ENCODE data around the gene GREM2. TPM values are rescaled to one million over a fixed set of nuclear protein-coding genes. Genes with fewer than 3 reads are reported as not detected.

Gene GREM2
- total RNA-seq, 2 donors from 2014 or later, result 7.8 to 10.9 TPM

DNA sequence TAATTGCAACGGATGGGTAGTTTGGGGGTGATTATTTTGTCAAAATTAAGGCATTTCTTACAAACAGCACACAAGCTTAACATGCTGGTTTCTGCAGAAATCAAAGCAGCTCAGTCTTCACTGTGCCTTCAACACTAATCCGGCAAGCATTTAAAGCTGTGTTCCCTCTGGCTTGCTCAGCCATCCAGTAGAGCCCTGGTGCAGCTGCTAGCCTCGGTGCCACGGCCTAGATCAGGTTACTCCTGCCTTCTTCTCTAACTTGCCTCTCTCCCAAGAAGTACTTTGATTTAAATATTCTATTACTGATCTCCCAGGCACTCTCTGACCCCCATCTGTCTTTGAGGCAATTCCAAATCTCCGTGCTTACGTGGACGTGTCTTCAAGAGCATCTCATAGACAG lies 85.6 kb downstream of the GREM2 start:
- H3K27me3 ChIP-seq (ENCODE audit: control insufficient read depth, insufficient read depth, low read length, poor library complexity, severe bottlenecking), result no peaks in the 10 kb centered on the region
- H3K4me3 ChIP-seq (ENCODE audit: low read length), result peak overlapping the region; percentile 44
- H3K27me3 Mint-ChIP-seq (ENCODE audit: insufficient read depth), result no peaks in the 10 kb centered on the region
- H3K9me3 Mint-ChIP-seq, result no peaks in the 10 kb centered on the region
- no peak overlapping the region for H3K9ac ChIP-seq (ENCODE audit: extremely low read depth, low read length, poor library complexity, severe bottlenecking)
- peaks cover 47% of the 10 kb centered on the region for H3K4me1 Mint-ChIP-seq
- WGBS, 2 experiments (ENCODE audit: insufficient coverage in 1 of 2, insufficient read length in 1 of 2), result 81 to 93% methylated on average over 6 to 7 of the region's 7 CpGs
- TF ChIP-seq, protein P1, sequence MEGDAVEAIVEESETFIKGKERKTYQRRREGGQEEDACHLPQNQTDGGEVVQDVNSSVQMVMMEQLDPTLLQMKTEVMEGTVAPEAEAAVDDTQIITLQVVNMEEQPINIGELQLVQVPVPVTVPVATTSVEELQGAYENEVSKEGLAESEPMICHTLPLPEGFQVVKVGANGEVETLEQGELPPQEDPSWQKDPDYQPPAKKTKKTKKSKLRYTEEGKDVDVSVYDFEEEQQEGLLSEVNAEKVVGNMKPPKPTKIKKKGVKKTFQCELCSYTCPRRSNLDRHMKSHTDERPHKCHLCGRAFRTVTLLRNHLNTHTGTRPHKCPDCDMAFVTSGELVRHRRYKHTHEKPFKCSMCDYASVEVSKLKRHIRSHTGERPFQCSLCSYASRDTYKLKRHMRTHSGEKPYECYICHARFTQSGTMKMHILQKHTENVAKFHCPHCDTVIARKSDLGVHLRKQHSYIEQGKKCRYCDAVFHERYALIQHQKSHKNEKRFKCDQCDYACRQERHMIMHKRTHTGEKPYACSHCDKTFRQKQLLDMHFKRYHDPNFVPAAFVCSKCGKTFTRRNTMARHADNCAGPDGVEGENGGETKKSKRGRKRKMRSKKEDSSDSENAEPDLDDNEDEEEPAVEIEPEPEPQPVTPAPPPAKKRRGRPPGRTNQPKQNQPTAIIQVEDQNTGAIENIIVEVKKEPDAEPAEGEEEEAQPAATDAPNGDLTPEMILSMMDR (conservative IDR thresholded peaks at IDR 0.05), result no peak
- H3K27ac ChIP-seq (ENCODE audit: low read depth, low read length), result no peak overlapping the region
- H3K36me3 Mint-ChIP-seq (ENCODE audit: low read depth), result peaks cover 3% of the 10 kb centered on the region
- H3K27ac Mint-ChIP-seq, result no peak overlapping the region
- peaks cover 19% of the 10 kb centered on the region for H3K36me3 ChIP-seq (ENCODE audit: control insufficient read depth, insufficient read depth, low read length)
- DNase-seq, result no peak
- H3K4me3 Mint-ChIP-seq, result no peak overlapping the region
- no peaks in the 10 kb centered on the region for H3K9me3 ChIP-seq (ENCODE audit: control insufficient read depth, low read length)
- peaks cover 19% of the 10 kb centered on the region for H3K4me1 ChIP-seq (ENCODE audit: control insufficient read depth, insufficient read depth, low read length)

DNA sequence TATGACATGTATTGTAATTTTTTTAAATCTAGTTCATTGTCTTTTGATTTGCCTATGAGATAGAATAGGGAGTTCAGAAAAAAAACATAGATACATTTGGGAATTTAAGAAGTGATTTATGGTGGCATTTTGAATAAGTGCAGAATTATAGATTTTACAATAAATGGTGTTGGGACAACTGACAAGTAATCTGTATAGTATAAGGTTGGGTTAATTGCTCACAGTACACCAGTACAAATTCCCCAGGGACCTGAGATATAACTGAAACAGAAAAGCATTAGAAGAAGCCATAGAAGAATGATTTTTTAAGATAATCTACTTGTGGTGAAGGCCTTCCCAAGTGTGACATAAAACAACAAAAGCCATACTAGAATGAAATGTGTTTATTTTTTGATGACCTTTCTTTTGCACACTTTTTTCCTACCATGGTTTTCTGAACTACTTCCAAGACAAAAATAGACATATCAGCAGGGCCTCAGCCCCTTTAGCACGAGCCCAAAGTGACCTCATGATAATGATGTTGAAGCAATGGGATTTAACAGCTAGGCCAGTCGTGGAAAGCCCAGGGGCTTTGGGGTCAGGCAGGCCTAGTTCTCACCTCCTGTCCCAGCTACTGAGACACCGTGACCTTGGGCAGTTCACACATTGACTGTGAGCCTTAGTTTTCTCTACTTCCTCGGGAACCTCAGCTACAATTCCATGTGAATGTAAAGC lies 87.4 kb downstream of the GREM2 start:
- WGBS, 2 experiments (ENCODE audit: insufficient coverage in 1 of 2, insufficient read length in 1 of 2), result 92 to 100% methylated on average over 3 to 4 of the region's 4 CpGs
- Histone ChIP-seq H3K27me3 (ENCODE audit: control insufficient read depth, insufficient read depth, low read length, poor library complexity, severe bottlenecking) (no peaks in the 10 kb centered on the region), H3K9me3 (ENCODE audit: control insufficient read depth, low read length) (no peaks in the 10 kb centered on the region), H3K4me1 (ENCODE audit: control insufficient read depth, insufficient read depth, low read length) (peaks cover 19% of the 10 kb centered on the region), H3K9ac (ENCODE audit: extremely low read depth, low read length, poor library complexity, severe bottlenecking) (no peak overlapping the region), H3K4me3 (ENCODE audit: low read length) (no peak overlapping the region), H3K27ac (ENCODE audit: low read depth, low read length) (no peak overlapping the region), H3K36me3 (ENCODE audit: control insufficient read depth, insufficient read depth, low read length) (peaks cover 10% of the 10 kb centered on the region)
- peaks cover 3% of the 10 kb centered on the region for H3K9me3 Mint-ChIP-seq
- DNase-seq, result no peak
- H3K27me3 Mint-ChIP-seq (ENCODE audit: insufficient read depth), result no peaks in the 10 kb centered on the region
- H3K27ac Mint-ChIP-seq, result peak overlapping the region; percentile 2
- H3K4me3 Mint-ChIP-seq, result no peak overlapping the region
- H3K36me3 Mint-ChIP-seq (ENCODE audit: low read depth), result peaks cover 8% of the 10 kb centered on the region
- peaks cover 47% of the 10 kb centered on the region for H3K4me1 Mint-ChIP-seq
- TF ChIP-seq, protein P1 (conservative IDR thresholded peaks at IDR 0.05), result no peak

DNA sequence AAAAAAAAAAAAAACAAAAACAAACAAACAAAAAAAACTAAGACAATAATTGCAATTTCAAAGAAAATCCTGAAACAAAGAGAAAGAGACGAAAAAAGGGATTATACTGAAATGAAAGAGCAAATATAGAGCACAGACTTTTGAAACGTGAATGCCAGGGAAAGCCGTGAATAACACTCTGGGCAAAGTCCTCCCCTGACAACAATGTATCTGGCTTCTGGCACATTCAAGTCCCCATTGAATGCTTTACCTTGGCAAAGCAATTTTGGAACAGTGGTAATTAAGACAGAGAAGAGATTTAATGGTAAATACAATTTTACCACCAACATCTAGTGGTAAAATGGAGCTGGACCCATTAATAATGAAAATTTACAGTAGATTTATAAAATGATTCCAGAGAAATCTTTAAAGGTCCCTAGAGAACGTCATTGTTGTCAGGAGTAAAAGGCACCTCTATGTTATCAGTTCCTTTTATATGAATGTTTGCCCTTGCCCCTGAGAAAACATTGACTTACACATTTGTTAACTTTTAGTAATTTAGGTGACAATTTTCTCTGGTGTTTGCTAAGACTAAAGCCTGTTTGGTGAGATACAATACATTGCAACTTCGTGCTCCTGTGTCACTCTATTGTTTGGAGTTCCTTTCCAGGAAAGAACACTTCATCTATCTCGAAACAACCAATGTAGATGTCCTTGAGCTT lies 89.7 kb downstream of the GREM2 start:
- Mint-ChIP-seq H3K27ac (peak overlapping the region; percentile 81), H3K36me3 (ENCODE audit: low read depth) (peaks cover 10% of the 10 kb centered on the region), H3K27me3 (ENCODE audit: insufficient read depth) (no peaks in the 10 kb centered on the region), H3K4me3 (peak overlapping the region; percentile 8), H3K4me1 (peaks cover 43% of the 10 kb centered on the region), H3K9me3 (peaks cover 3% of the 10 kb centered on the region)
- Histone ChIP-seq H3K27ac (ENCODE audit: low read depth, low read length) (no peak overlapping the region), H3K9ac (ENCODE audit: extremely low read depth, low read length, poor library complexity, severe bottlenecking) (peak overlapping the region; percentile 18), H3K4me3 (ENCODE audit: low read length) (peak overlapping the region; percentile 63), H3K9me3 (ENCODE audit: control insufficient read depth, low read length) (no peaks in the 10 kb centered on the region), H3K36me3 (ENCODE audit: control insufficient read depth, insufficient read depth, low read length) (peaks cover 10% of the 10 kb centered on the region), H3K27me3 (ENCODE audit: control insufficient read depth, insufficient read depth, low read length, poor library complexity, severe bottlenecking) (no peaks in the 10 kb centered on the region), H3K4me1 (ENCODE audit: control insufficient read depth, insufficient read depth, low read length) (peaks cover 15% of the 10 kb centered on the region)
- TF ChIP-seq, protein P1 (conservative IDR thresholded peaks at IDR 0.05), result no peak
- WGBS, 2 experiments (ENCODE audit: insufficient coverage in 1 of 2, insufficient read length in 1 of 2), result 67 to 88% methylated on average over 1 to 6 of the region's 6 CpGs
- no peak for DNase-seq
